A673 (cell line): Measurements from ENCODE around the gene WHRN.

Experiments used
- EZH2 ChIP-seq: fragments of 200-600 bp; sonication (generic); IDR thresholded peaks from 2 replicates; pipeline ENCODE4 v1.6.1; 2017; ENCODE audit warnings: borderline replicate concordance, low read depth, mild to moderate bottlenecking, mixed read lengths, antibody characterized with exemption, low read length; ENCODE audit not compliant: poor library complexity, severe bottlenecking
- TF ChIP-seq, protein P1 (sequence below): fragments of 300-800, 200-600 bp; sonication (generic); conservative IDR thresholded peaks from 2 replicates; pipeline ENCODE4 v1.5.1; 2017; ENCODE audit warnings: low read depth, mild to moderate bottlenecking, antibody characterized with exemption, low read length, moderate library complexity, mixed read lengths

DNA sequence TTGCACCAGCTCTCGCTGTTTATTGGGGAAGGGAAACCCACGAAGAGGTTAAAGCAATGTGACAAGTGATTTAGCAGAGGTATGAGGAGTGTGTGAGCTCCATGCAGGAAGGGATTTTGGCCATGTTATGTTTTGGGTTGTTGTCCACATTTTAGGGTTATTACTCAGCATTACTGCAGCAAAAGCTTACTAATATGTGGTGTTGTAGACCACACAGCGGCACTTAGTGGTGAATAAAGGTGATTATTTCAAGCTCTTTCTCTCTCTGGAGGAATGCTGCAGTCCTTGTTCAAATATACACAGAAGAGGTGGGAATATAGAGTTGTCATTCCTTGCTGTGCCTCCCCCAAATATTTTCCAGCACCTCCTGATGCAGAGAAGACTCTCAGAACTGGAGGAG, 87.8 kb downstream of the WHRN start:
- TF ChIP-seq, protein P1, sequence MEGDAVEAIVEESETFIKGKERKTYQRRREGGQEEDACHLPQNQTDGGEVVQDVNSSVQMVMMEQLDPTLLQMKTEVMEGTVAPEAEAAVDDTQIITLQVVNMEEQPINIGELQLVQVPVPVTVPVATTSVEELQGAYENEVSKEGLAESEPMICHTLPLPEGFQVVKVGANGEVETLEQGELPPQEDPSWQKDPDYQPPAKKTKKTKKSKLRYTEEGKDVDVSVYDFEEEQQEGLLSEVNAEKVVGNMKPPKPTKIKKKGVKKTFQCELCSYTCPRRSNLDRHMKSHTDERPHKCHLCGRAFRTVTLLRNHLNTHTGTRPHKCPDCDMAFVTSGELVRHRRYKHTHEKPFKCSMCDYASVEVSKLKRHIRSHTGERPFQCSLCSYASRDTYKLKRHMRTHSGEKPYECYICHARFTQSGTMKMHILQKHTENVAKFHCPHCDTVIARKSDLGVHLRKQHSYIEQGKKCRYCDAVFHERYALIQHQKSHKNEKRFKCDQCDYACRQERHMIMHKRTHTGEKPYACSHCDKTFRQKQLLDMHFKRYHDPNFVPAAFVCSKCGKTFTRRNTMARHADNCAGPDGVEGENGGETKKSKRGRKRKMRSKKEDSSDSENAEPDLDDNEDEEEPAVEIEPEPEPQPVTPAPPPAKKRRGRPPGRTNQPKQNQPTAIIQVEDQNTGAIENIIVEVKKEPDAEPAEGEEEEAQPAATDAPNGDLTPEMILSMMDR, result no peak
- no peak for TF ChIP-seq EZH2
